Vagina (tissue), 2 donors: ENCODE data around the gene ESRRG.

Experiments used
- CTCF ChIP-seq, 3 experiments: fragments of 450-650 bp in 2 of 3; fragments of 200-600 bp in 1 of 3; sonication (generic) in 1 of 3; IDR thresholded peaks; one replicate each; pipeline ENCODE4 v1.5.1; 2017 to 2019; ENCODE audit warnings: antibody characterized with exemption in 3 of 3, mild to moderate bottlenecking in 2 of 3, moderate library complexity in 2 of 3
- POLR2A ChIP-seq, 2 donors: fragments of 450-650 bp; IDR thresholded peaks; one replicate each; pipeline ENCODE4 v1.6.1; 2017; ENCODE audit warnings: antibody characterized with exemption in 2 of 2, mild to moderate bottlenecking in 2 of 2, moderate library complexity in 2 of 2

DNA sequence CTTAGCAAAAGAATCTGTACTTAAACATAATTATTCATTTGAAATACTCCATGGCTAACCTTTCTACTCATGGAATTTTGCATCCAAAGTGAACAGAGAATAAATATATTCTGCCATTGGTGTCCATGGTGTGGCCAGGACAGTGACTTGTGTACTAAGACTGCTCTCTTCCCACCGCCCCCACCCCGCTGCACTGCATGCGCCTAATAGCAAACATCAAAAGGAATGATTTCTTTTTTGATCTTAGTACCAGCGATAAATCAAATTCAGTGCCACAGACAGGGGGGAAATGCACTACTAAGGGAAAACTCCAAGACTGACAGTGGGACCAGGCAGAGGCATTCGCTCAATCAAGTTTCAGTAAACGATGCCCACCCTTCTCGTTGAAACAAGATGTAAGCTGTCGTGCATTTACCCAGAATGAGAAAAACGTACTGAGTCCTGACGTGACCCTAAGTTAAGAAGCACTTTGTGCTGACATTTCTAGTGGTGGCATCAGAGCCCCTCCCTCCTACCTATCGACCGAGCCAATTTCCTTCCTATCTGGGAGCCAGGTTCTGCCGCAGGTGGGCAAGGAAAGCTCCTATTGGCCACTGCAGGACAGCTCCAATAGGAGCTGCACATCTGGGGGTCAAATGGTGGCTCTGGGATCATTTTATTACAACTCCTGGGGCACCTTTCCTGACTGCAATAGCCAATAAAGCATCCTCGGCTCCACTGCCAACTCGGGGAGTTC is 12.5 kb downstream of the ESRRG start:
- TF ChIP-seq CTCF (IDR thresholded peaks at IDR 0.05) (no peak), POLR2A (IDR thresholded peaks at IDR 0.05) (no peak)
